Endothelial cell of umbilical vein (primary cell): ENCODE results near the gene RAB20. TPM values are rescaled to one million over a fixed set of nuclear protein-coding genes. Genes with fewer than 3 reads are reported as not detected.

Source experiments
- BruUV-seq: library from RNA; stranded (reverse); fragments of 400-500 nt; replicated peaks from 2 replicates; lab custom pipeline; 2021; lab: Mats Ljungman, UMichigan
- CTCF ChIA-PET: fragments of 300-600, 350-600 bp; sonication (Branson Sonifier 250); formaldehyde crosslinking; loops from one replicate; lab custom pipeline; 2021; ENCODE audit warnings: antibody characterized with exemption, inconsistent platforms; lab: Charles Lee
- POLR2A ChIA-PET: fragments of 300-600, 350-600 bp; sonication (Branson Sonifier 250); formaldehyde crosslinking; loops from one replicate; lab custom pipeline; 2021; ENCODE audit warnings: antibody characterized with exemption, inconsistent platforms; lab: Charles Lee
- DNase-seq: peaks from one replicate; pipeline ENCODE4 v3.0.0-alpha.2; 2011; ENCODE audit warnings: low read depth, low spot score
- FAIRE-seq: peaks from 2 replicates; lab custom pipeline; 2011; peaks lifted over from hg19 to GRCh38; lab: Jason Lieb, UNC
- H2AFZ ChIP-seq: 2 replicates; pipeline ENCODE4 v1.6.0; 2012; ENCODE audit warnings: low read depth, low read length, control low read depth, inconsistent platforms
- H3K27ac ChIP-seq: 2 replicates; pipeline ENCODE4 v1.5.1; 2011; ENCODE audit warnings: low read depth, mild to moderate bottlenecking, control low read depth, low read length, moderate library complexity; ENCODE audit not compliant: insufficient read depth
- H3K27me3 ChIP-seq, 2 experiments: 2 replicates each; pipeline versions ENCODE4 v1.6.0 to v1.6.1; 2011; ENCODE audit warnings: low read length in 2 of 2, mixed read lengths in 1 of 2; ENCODE audit not compliant: control insufficient read depth in 2 of 2, insufficient read depth in 2 of 2
- H3K36me3 ChIP-seq, 2 experiments: 2 replicates in 1 of 2; 3 replicates in 1 of 2; pipeline ENCODE4 v1.5.1; 2011; ENCODE audit warnings: low read length in 2 of 2, mild to moderate bottlenecking in 1 of 2, moderate library complexity in 1 of 2; ENCODE audit not compliant: control insufficient read depth in 2 of 2, insufficient read depth in 2 of 2; ENCODE audit errors: extremely low read depth in 1 of 2
- H3K4me1 ChIP-seq: 3 replicates; pipeline ENCODE4 v1.5.1; 2011; ENCODE audit warnings: mild to moderate bottlenecking, low read length; ENCODE audit not compliant: control insufficient read depth, insufficient read depth; ENCODE audit errors: extremely low read depth
- H3K4me2 ChIP-seq: 2 replicates; pipeline ENCODE4 v1.6.1; 2011; ENCODE audit warnings: low read length, control low read depth, mixed read lengths; ENCODE audit not compliant: insufficient read depth
- H3K4me3 ChIP-seq, 3 experiments: fragments of 200-600 bp in 1 of 3; sonication (generic), shearing (Covaris generic) in 1 of 3; replicated peaks in 1 of 3; 2 replicates each; pipeline ENCODE4 v1.5.1; 2011 to 2016; ENCODE audit warnings: control low read depth in 3 of 3, low read length in 3 of 3, mild to moderate bottlenecking in 2 of 3, inconsistent platforms in 1 of 3, low read depth in 1 of 3, moderate library complexity in 1 of 3; ENCODE audit not compliant: insufficient read depth in 1 of 3
- H3K79me2 ChIP-seq: 2 replicates; pipeline ENCODE4 v1.6.0; 2012; ENCODE audit warnings: low read length, inconsistent platforms; ENCODE audit not compliant: control insufficient read depth, insufficient read depth
- H3K9ac ChIP-seq: replicated peaks from 2 replicates; pipeline ENCODE3; 2011; ENCODE audit warnings: low read length, control low read depth; ENCODE audit not compliant: insufficient read depth; ENCODE audit errors: extremely low read depth
- H3K9me1 ChIP-seq: replicated peaks from 3 replicates; pipeline ENCODE4 v1.6.0; 2011; ENCODE audit warnings: mild to moderate bottlenecking, low read length; ENCODE audit not compliant: control insufficient read depth, insufficient read depth; ENCODE audit errors: extremely low read depth
- H3K9me3 ChIP-seq: replicated peaks from 2 replicates; pipeline ENCODE4 v1.5.1; 2012; ENCODE audit warnings: low read length, inconsistent platforms; ENCODE audit not compliant: control insufficient read depth, insufficient read depth
- H4K20me1 ChIP-seq: replicated peaks from 2 replicates; pipeline ENCODE3; 2011; ENCODE audit warnings: mild to moderate bottlenecking, low read length; ENCODE audit not compliant: control insufficient read depth, insufficient read depth; ENCODE audit errors: extremely low read depth
- EZH2 ChIP-seq: IDR thresholded peaks from 2 replicates; pipeline ENCODE4 v1.6.1; 2012; ENCODE audit warnings: borderline replicate concordance, low read depth, mild to moderate bottlenecking, moderate library complexity, low read length, inconsistent platforms; ENCODE audit not compliant: severe bottlenecking
- FOS ChIP-seq: IDR thresholded peaks from 2 replicates; pipeline ENCODE4 v1.6.1; 2011; ENCODE audit warnings: mild to moderate bottlenecking, low read length, moderate library complexity, borderline replicate concordance; ENCODE audit not compliant: insufficient read depth
- GATA2 ChIP-seq: IDR thresholded peaks from 2 replicates; pipeline ENCODE4 v1.7.0; 2011; ENCODE audit warnings: low read depth, mild to moderate bottlenecking, moderate library complexity, mixed read lengths, low read length; ENCODE audit not compliant: insufficient read length, insufficient read depth
- JUN ChIP-seq: IDR thresholded peaks from 2 replicates; pipeline ENCODE4 v1.6.1; 2011; ENCODE audit warnings: borderline replicate concordance, low read depth; ENCODE audit not compliant: insufficient read length, insufficient read depth
- MYC ChIP-seq: IDR thresholded peaks from one replicate; pipeline ENCODE4 v1.6.1; 2011; ENCODE audit warnings: mild to moderate bottlenecking, low read depth, low read length
- POLR2A ChIP-seq: IDR thresholded peaks from 2 replicates; pipeline ENCODE4 v1.6.1; 2012; ENCODE audit warnings: low read depth, mild to moderate bottlenecking, control low read depth, low read length
- POLR2AphosphoS5 ChIP-seq: IDR thresholded peaks from 2 replicates; pipeline ENCODE4 v1.6.1; 2012; ENCODE audit warnings: low read depth, mild to moderate bottlenecking, control low read depth, low read length, moderate library complexity; ENCODE audit not compliant: insufficient read depth
- dilution Hi-C: fragments of 300-500 bp; cut with MboI; formaldehyde crosslinking; loops from one replicate; pipeline ENCODE4 v1.15.0; 2019; ENCODE audit warnings: low sequenced_read_pairs; ENCODE audit not compliant: extremely low pct_ligation_motif_present
- intact Hi-C: fragments of 100-400 bp; cut with micrococcal nuclease; formaldehyde crosslinking; loops from one replicate; pipeline ENCODE4 v1.10.0; 2022
- polyA plus RNA-seq, 4 experiments: library from polyadenylated mRNA; depleted of rRNA in 3 of 4; stranded (reverse) in 3 of 4; unstranded in 1 of 4; fragments of >200 nt; gene quantifications; 2 replicates each; pipeline versions ENCODE4 v1.2.1 to v1.2.3, GENCODE V29; 2011 to 2012; ENCODE audit warnings: missing spikeins in 1 of 4
- total RNA-seq: library from RNA; stranded (reverse); gene quantifications from 2 replicates; pipeline ENCODE4 v1.2.3, GENCODE V29; 2021
- TF ChIP-seq, protein P1 (sequence below), 2 donors: IDR thresholded peaks; 1 replicate in 1 of 2; 2 replicates in 1 of 2; pipeline ENCODE4 v1.5.1; 2011; ENCODE audit warnings: low read length in 2 of 2, mild to moderate bottlenecking in 2 of 2, moderate library complexity in 2 of 2, control low read depth in 1 of 2, inconsistent platforms in 1 of 2, low read depth in 1 of 2; ENCODE audit not compliant: insufficient read depth in 1 of 2; ENCODE audit errors: extremely low read depth in 1 of 2
- TF ChIP-seq, protein P2 (sequence below): IDR thresholded peaks from 2 replicates; pipeline ENCODE4 v1.6.1; 2011; ENCODE audit not compliant: insufficient read depth, insufficient read length

RAB20 gene
- total and polyA plus RNA-seq, 2 donors (not counting 3 experiments of a cell fraction or from before 2014, with no cell fraction given): 1.3 to 1.7 TPM

DNA sequence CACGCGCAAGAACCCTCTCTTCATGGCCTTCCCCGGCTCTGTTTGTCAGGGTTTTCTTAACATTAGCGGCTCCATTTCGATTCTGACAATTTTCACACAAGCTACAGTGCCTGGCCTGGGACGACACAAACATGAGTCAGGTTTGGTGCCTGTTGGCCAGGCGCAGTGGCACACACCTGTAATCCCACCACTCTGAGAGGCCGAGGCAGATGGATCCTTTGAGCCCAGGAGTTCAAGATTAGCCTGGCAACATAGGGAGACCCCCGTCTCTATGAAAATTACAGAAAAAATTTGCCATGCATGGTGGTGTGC is 1.9 kb upstream of the RAB20 start:
- DNase-seq: no peak
- CTCF ChIA-PET: no interaction called here
- H3K79me2 ChIP-seq: no peaks in the 10 kb centered on the region
- H3K27ac ChIP-seq: no peak overlapping the region
- H3K9me3 ChIP-seq: no peaks in the 10 kb centered on the region
- no TSS peak for BruUV-seq
- peaks cover 15 to 22% of the 10 kb centered on the region in 2 experiments for H3K27me3 ChIP-seq
- H3K4me3 ChIP-seq: no peak overlapping the region
- TF ChIP-seq MYC: no peak
- TF ChIP-seq POLR2A: no peak
- TF ChIP-seq GATA2: no peak
- TF ChIP-seq POLR2AphosphoS5: no peak
- no peak for TF ChIP-seq FOS
- TF ChIP-seq, protein P1, sequence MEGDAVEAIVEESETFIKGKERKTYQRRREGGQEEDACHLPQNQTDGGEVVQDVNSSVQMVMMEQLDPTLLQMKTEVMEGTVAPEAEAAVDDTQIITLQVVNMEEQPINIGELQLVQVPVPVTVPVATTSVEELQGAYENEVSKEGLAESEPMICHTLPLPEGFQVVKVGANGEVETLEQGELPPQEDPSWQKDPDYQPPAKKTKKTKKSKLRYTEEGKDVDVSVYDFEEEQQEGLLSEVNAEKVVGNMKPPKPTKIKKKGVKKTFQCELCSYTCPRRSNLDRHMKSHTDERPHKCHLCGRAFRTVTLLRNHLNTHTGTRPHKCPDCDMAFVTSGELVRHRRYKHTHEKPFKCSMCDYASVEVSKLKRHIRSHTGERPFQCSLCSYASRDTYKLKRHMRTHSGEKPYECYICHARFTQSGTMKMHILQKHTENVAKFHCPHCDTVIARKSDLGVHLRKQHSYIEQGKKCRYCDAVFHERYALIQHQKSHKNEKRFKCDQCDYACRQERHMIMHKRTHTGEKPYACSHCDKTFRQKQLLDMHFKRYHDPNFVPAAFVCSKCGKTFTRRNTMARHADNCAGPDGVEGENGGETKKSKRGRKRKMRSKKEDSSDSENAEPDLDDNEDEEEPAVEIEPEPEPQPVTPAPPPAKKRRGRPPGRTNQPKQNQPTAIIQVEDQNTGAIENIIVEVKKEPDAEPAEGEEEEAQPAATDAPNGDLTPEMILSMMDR (IDR thresholded peaks at IDR 0.05; ENCODE audit: extremely low read depth in 1 of 2, insufficient read depth in 1 of 2, low read depth in 1 of 2, low read length in 2 of 2): no peak
- TF ChIP-seq EZH2: no peak
- TF ChIP-seq, protein P2, sequence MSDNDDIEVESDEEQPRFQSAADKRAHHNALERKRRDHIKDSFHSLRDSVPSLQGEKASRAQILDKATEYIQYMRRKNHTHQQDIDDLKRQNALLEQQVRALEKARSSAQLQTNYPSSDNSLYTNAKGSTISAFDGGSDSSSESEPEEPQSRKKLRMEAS: no peak
- no peak for TF ChIP-seq JUN
- no peak overlapping the region for H3K4me2 ChIP-seq
- no peaks in the 10 kb centered on the region for H3K36me3 ChIP-seq
- H3K4me1 ChIP-seq: peaks cover 8% of the 10 kb centered on the region
- POLR2A ChIA-PET: no interaction called here
- intact Hi-C loops (no loop called here), dilution Hi-C loops (no loop called here)
- H3K9ac ChIP-seq: no peak overlapping the region
- no peaks in the 10 kb centered on the region for H3K9me1 ChIP-seq
- FAIRE-seq: no peak
- H4K20me1 ChIP-seq: no peaks in the 10 kb centered on the region
- no peak overlapping the region for H2AFZ ChIP-seq
